K562 (cell line): ENCODE data around the gene NEB. TPM values are rescaled to one million over a fixed set of nuclear protein-coding genes. Genes with fewer than 3 reads are reported as not detected.

Experiments used
- CC2D1A ChIP-seq: fragments of 450-650 bp; IDR thresholded peaks from 2 replicates; pipeline ENCODE4 v1.6.1; 2017; ENCODE audit warnings: mild to moderate bottlenecking
- CCNT2 ChIP-seq: IDR thresholded peaks from 2 replicates; pipeline ENCODE4 v1.6.1; 2011; ENCODE audit warnings: borderline replicate concordance, low read depth, mild to moderate bottlenecking, moderate library complexity, mixed read lengths, low read length; ENCODE audit not compliant: insufficient read length; ENCODE audit errors: extremely low read depth
- ELF1 ChIP-seq: fragments of 200-800 bp; sonication (Bioruptor generic); IDR thresholded peaks from 2 replicates; pipeline ENCODE4 v1.6.1; 2016; ENCODE audit warnings: missing genetic modification characterization, missing compliant biosample characterization
- FOXJ3 ChIP-seq: sonication (generic); formaldehyde crosslinking; IDR thresholded peaks from 2 replicates; pipeline ENCODE4 v1.4.0; 2020; ENCODE audit warnings: mild to moderate bottlenecking, missing genetic modification reagents
- HNRNPK ChIP-seq: fragments of 200-400 bp; formaldehyde crosslinking; IDR thresholded peaks from one replicate; pipeline ENCODE4 v1.6.1; 2018; ENCODE audit warnings: mild to moderate bottlenecking, low read depth, low read length; ENCODE audit not compliant: poor library complexity, severe bottlenecking
- KAT2B ChIP-seq: IDR thresholded peaks from one replicate; pipeline ENCODE4 v1.6.1; 2012; ENCODE audit warnings: low read depth, mild to moderate bottlenecking, control low read depth, inconsistent platforms, low read length, moderate library complexity
- POU5F1 ChIP-seq: fragments of 150-350 bp; IDR thresholded peaks from 2 replicates; pipeline ENCODE4 v1.6.1; 2014; ENCODE audit warnings: borderline replicate concordance, low read length, low read depth, mild to moderate bottlenecking; ENCODE audit not compliant: partially characterized antibody
- SAFB ChIP-seq: fragments of 200-400 bp; formaldehyde crosslinking; IDR thresholded peaks from 2 replicates; pipeline ENCODE4 v1.6.1; 2017; ENCODE audit warnings: low read depth, low read length, borderline replicate concordance
- SNRNP70 ChIP-seq: fragments of 200-400 bp; formaldehyde crosslinking; optimal IDR thresholded peaks from 2 replicates; pipeline ENCODE3; 2017; ENCODE audit warnings: low read depth, low read length
- SUPT5H ChIP-seq: fragments of 450-650 bp; IDR thresholded peaks from 2 replicates; pipeline ENCODE4 v1.6.1; 2016
- TCFL5 ChIP-seq: fragments of 250-450 bp; sonication (Bioruptor Pico); conservative IDR thresholded peaks from 2 replicates; pipeline ENCODE4 v1.6.1; 2021; ENCODE audit warnings: mild to moderate bottlenecking, moderate library complexity, matching md5 sums
- ZBTB1 ChIP-seq: sonication (generic); formaldehyde crosslinking; IDR thresholded peaks from 2 replicates; pipeline ENCODE4 v1.8.1; 2023; ENCODE audit warnings: missing genetic modification reagents, low read depth, mild to moderate bottlenecking, borderline replicate concordance
- ZNF695 ChIP-seq: fragments of 450-650 bp; formaldehyde crosslinking; IDR thresholded peaks from 2 replicates; pipeline ENCODE4 v1.4.0; 2020; ENCODE audit warnings: mild to moderate bottlenecking, moderate library complexity
- polyA plus RNA-seq, 8 experiments: library from polyadenylated mRNA; depleted of rRNA in 4 of 8; stranded (reverse) in 5 of 8; unstranded in 3 of 8; fragments of >200 nt; fragmentation: Nextera tagmentation in 2 of 8; fragmentation: Illumina TruSeq in 1 of 8; extraction: Ambion mirVana in 2 of 8; extraction: Trizol in 1 of 8; gene quantifications; 2 replicates each; pipeline versions ENCODE4 v1.2.1 to v1.2.3, GENCODE V29; 2011 to 2014; ENCODE audit warnings: inconsistent platforms in 1 of 8, missing spikeins in 1 of 8
- total RNA-seq, 7 experiments: library from RNA; depleted of rRNA in 6 of 7; stranded (reverse); fragments of >200 nt in 6 of 7; fragmentation: Illumina TruSeq in 2 of 7; extraction: Trizol in 2 of 7; gene quantifications; 2 replicates each; pipeline versions ENCODE4 v1.2.1 to v1.2.3, GENCODE V29; 2011 to 2021; ENCODE audit warnings: low replicate concordance in 1 of 7
- TF ChIP-seq, protein P1 (sequence below): sonication (generic); formaldehyde crosslinking; IDR thresholded peaks from 2 replicates; pipeline ENCODE4 v1.8.0; 2022; ENCODE audit warnings: missing genetic modification reagents, mild to moderate bottlenecking, borderline replicate concordance
- TF ChIP-seq, protein P2 (sequence below): fragments of 250-450 bp; sonication (Bioruptor Pico); IDR thresholded peaks from 2 replicates; pipeline ENCODE4 v1.5.0; 2022; ENCODE audit warnings: mild to moderate bottlenecking
- TF ChIP-seq, protein P3 (sequence below), 2 experiments: fragments of 250-450 bp in 1 of 2; fragments of 450-650 bp in 1 of 2; sonication (Bioruptor Pico) in 1 of 2; IDR thresholded peaks; 2 replicates each; pipeline versions ENCODE4 v1.6.1 to v1.8.0; 2016 to 2021; ENCODE audit warnings: mild to moderate bottlenecking in 2 of 2, moderate library complexity in 2 of 2, missing compliant biosample characterization in 1 of 2, missing genetic modification characterization in 1 of 2
- TF ChIP-seq, protein P4 (sequence below): fragments of 450-650 bp; formaldehyde crosslinking; IDR thresholded peaks from 2 replicates; pipeline ENCODE4 v1.4.0; 2022; ENCODE audit warnings: mild to moderate bottlenecking, moderate library complexity
- TF ChIP-seq, protein P5 (sequence below): sonication (generic); formaldehyde crosslinking; IDR thresholded peaks from 2 replicates; pipeline ENCODE4 v1.8.1; 2022; ENCODE audit warnings: missing genetic modification reagents

The NEB gene
- total and polyA plus RNA-seq, 9 of the 15 experiments (the other 6 are each of a cell fraction or from before 2014, with no cell fraction given), result 1.7 to 3.8 (median 2.9) TPM

DNA sequence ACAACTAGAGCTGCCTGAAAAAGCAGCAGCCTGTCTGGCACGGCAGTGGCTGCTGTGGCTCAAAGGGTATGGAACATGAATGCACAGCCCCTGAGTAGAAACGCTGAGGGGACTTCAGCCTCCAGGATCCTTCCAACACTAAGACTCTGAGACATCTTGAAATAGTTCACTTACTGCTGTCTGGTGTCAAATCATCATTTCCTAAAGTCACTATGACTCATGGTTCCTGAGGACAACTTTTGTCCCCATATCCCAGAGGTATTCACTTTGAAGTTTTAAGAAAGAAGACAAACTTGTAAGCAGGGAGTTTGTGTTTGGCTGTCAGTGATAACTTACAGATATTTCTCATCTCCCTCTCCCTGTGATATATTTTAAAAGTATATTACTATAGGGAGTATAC, 33.3 kb upstream of the NEB start (continued):
- TF ChIP-seq, protein P1, sequence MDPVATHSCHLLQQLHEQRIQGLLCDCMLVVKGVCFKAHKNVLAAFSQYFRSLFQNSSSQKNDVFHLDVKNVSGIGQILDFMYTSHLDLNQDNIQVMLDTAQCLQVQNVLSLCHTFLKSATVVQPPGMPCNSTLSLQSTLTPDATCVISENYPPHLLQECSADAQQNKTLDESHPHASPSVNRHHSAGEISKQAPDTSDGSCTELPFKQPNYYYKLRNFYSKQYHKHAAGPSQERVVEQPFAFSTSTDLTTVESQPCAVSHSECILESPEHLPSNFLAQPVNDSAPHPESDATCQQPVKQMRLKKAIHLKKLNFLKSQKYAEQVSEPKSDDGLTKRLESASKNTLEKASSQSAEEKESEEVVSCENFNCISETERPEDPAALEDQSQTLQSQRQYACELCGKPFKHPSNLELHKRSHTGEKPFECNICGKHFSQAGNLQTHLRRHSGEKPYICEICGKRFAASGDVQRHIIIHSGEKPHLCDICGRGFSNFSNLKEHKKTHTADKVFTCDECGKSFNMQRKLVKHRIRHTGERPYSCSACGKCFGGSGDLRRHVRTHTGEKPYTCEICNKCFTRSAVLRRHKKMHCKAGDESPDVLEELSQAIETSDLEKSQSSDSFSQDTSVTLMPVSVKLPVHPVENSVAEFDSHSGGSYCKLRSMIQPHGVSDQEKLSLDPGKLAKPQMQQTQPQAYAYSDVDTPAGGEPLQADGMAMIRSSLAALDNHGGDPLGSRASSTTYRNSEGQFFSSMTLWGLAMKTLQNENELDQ (CRISPR knock-in tag), result no peak
- TF ChIP-seq SAFB (no peak), KAT2B (no peak), SUPT5H (no peak), TCFL5 (CRISPR knock-in tag) (no peak), CC2D1A (no peak), CCNT2 (no peak), ZBTB1 (CRISPR knock-in tag) (no peak), HNRNPK (no peak), ELF1 (tag) (no peak), ZNF695 (CRISPR knock-in tag) (no peak), FOXJ3 (CRISPR knock-in tag) (no peak), POU5F1 (no peak), SNRNP70 (no peak)
- TF ChIP-seq, protein P2, sequence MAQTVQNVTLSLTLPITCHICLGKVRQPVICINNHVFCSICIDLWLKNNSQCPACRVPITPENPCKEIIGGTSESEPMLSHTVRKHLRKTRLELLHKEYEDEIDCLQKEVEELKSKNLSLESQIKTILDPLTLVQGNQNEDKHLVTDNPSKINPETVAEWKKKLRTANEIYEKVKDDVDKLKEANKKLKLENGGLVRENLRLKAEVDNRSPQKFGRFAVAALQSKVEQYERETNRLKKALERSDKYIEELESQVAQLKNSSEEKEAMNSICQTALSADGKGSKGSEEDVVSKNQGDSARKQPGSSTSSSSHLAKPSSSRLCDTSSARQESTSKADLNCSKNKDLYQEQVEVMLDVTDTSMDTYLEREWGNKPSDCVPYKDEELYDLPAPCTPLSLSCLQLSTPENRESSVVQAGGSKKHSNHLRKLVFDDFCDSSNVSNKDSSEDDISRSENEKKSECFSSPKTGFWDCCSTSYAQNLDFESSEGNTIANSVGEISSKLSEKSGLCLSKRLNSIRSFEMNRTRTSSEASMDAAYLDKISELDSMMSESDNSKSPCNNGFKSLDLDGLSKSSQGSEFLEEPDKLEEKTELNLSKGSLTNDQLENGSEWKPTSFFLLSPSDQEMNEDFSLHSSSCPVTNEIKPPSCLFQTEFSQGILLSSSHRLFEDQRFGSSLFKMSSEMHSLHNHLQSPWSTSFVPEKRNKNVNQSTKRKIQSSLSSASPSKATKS (CRISPR knock-in tag), result no peak
- TF ChIP-seq, protein P3, sequence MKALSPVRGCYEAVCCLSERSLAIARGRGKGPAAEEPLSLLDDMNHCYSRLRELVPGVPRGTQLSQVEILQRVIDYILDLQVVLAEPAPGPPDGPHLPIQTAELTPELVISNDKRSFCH (CRISPR knock-in tag; IDR thresholded peaks at IDR 0.05), result no peak
- TF ChIP-seq, protein P3 (tag; IDR thresholded peaks at IDR 0.05), result no peak
- TF ChIP-seq, protein P4, sequence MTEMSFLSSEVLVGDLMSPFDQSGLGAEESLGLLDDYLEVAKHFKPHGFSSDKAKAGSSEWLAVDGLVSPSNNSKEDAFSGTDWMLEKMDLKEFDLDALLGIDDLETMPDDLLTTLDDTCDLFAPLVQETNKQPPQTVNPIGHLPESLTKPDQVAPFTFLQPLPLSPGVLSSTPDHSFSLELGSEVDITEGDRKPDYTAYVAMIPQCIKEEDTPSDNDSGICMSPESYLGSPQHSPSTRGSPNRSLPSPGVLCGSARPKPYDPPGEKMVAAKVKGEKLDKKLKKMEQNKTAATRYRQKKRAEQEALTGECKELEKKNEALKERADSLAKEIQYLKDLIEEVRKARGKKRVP (CRISPR knock-in tag), result no peak
- TF ChIP-seq, protein P5, sequence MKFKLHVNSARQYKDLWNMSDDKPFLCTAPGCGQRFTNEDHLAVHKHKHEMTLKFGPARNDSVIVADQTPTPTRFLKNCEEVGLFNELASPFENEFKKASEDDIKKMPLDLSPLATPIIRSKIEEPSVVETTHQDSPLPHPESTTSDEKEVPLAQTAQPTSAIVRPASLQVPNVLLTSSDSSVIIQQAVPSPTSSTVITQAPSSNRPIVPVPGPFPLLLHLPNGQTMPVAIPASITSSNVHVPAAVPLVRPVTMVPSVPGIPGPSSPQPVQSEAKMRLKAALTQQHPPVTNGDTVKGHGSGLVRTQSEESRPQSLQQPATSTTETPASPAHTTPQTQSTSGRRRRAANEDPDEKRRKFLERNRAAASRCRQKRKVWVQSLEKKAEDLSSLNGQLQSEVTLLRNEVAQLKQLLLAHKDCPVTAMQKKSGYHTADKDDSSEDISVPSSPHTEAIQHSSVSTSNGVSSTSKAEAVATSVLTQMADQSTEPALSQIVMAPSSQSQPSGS, result no peak
